Psoas muscle (tissue), 8 donors: ENCODE data around the gene ITPR1. TPM values are rescaled to one million over a fixed set of nuclear protein-coding genes. Genes with fewer than 3 reads are reported as not detected.
"Not testable (repeated sequence)": the region's sequence is repeated elsewhere in the genome, so short reads cannot be mapped to it uniquely, and the experiment has no call there.

ENCODE experiments used
- ATAC-seq, 4 donors: fragments of 200-7000 bp; cut with Tn5 transposase; one replicate each; pipeline ENCODE4 v1.9.1; 2020; ENCODE audit warnings: moderate library complexity in 3 of 4, mild to moderate bottlenecking in 2 of 4
- DNase-seq, 2 donors: peaks; one replicate each; pipeline ENCODE4 v3.0.0-alpha.2; 2020
- H3K27ac ChIP-seq: fragments of 200-600 bp; one replicate; pipeline ENCODE4 v1.8.0; 2022
- H3K27me3 ChIP-seq, 3 donors: fragments of 200-600 bp in 1 of 3; one replicate each; pipeline versions ENCODE4 v1.6.1 to v1.8.0; 2013 to 2022; ENCODE audit warnings: low read length in 2 of 3, mild to moderate bottlenecking in 2 of 3, moderate library complexity in 1 of 3; ENCODE audit not compliant: insufficient read depth in 3 of 3
- H3K36me3 ChIP-seq, 2 donors: fragments of 200-600 bp in 1 of 2; one replicate each; pipeline versions ENCODE4 v1.6.1 to v1.8.0; 2013 to 2022; ENCODE audit warnings: low read depth in 1 of 2, mild to moderate bottlenecking in 1 of 2, moderate library complexity in 1 of 2; ENCODE audit not compliant: insufficient read depth in 1 of 2
- H3K4me1 ChIP-seq: fragments of 200-600 bp; one replicate; pipeline ENCODE4 v1.8.0; 2022
- H3K4me3 ChIP-seq: fragments of 200-600 bp; one replicate; pipeline ENCODE4 v1.8.0; 2022; ENCODE audit warnings: mild to moderate bottlenecking
- H3K9me3 ChIP-seq: fragments of 200-600 bp; one replicate; pipeline ENCODE4 v1.8.0; 2022
- CTCF ChIP-seq: fragments of 200-600 bp; IDR thresholded peaks from one replicate; pipeline ENCODE4 v1.8.0; 2022; ENCODE audit warnings: antibody characterized with exemption
- WGBS, 3 donors: extraction: QIAGEN DNeasy Blood & Tissue Kit; methylation state at CpG; one replicate each; pipeline versions ENCODE4 v1.1.6 to v1.1.7; 2013; 5-methylcytosine and 5-hydroxymethylcytosine counted together
- intact Hi-C, 2 donors: fragments of 100-400 bp; cut with DNase I; formaldehyde crosslinking; loops; one replicate each; pipeline versions ENCODE4 v1.11.0 to v1.14.2; 2022
- polyA plus RNA-seq, 3 donors: library from polyadenylated mRNA; stranded (reverse); fragments of 200-250 nt; gene quantifications; one replicate each; pipeline ENCODE4 v1.2.3, GENCODE V29; 2013
- total RNA-seq, 4 donors: library from RNA; stranded (reverse); fragmentation: NEBNext Ultra II Directional in 2 of 4; extraction: Animal tissue kit (Norgen Biotek cat#: 25700) in 2 of 4; gene quantifications; one replicate each; pipeline versions ENCODE4 v1.2.1 to v1.2.4, GENCODE V29; 2021 to 2023
- donor health status: healthy with polysubstance abuse.
- donor health status: DM: no; HTN: no; CAD: no; lungs with moderate emphysema.
- donor health status: Bipolar disorder and iron deficiency.
- donor health status: healthy.
- donor health status: DM: yes; HTN: yes; CAD: no.
- donor health status: DM: no; HTN: no; CAD: no.
- donor health status: DM: no; HTN: no; CAD: no.
- donor health status: DM: yes; HTN: yes; CAD: no.

ITPR1 gene
- total and polyA plus RNA-seq, 7 donors, result 4.4 to 9.2 (median 8.8) TPM

- Histone ChIP-seq H3K36me3 (no peaks in the 10 kb centered on the region), H3K9me3 (no peaks in the 10 kb centered on the region), H3K27ac (no peak overlapping the region), H3K27me3 (no peaks in the 10 kb centered on the region), H3K4me3 (no peak overlapping the region), H3K4me1 (no peaks in the 10 kb centered on the region)
- intact Hi-C loops, result no loop called here
- DNase-seq (no peak), ATAC-seq (no peak)
- TF ChIP-seq CTCF, result no peak
- WGBS, 3 donors, result 75 to 82% (median 80%) methylated on average over 3 of the region's 3 CpGs
These were observed 98.5 kb downstream of the ITPR1 start for GRCh38 chr3:4591669-4592068.

- ATAC-seq, result no peak
These were observed 99.9 kb downstream of the ITPR1 start for GRCh38 chr3:4593014-4593413.

GRCh38 chr3:4595710-4596113 lies 102.6 kb downstream of the ITPR1 start:
- intact Hi-C loops, result no loop called here
- Histone ChIP-seq H3K36me3 (no peaks in the 10 kb centered on the region), H3K9me3 (no peaks in the 10 kb centered on the region), H3K27ac (no peak overlapping the region), H3K4me1 (no peaks in the 10 kb centered on the region), H3K27me3 (no peaks in the 10 kb centered on the region), H3K4me3 (no peak overlapping the region)
- 79 to 87% (median 85%) methylated on average over 6 of the region's 6 CpGs for WGBS, 3 donors
- no peak for TF ChIP-seq CTCF
- ATAC-seq (no peak), DNase-seq (no peak)

More at GRCh38 chr3:4593014-4593413, 99.9 kb downstream of the ITPR1 start:
- Histone ChIP-seq H3K4me3 (no peak overlapping the region), H3K27ac (no peak overlapping the region), H3K27me3 (no peaks in the 10 kb centered on the region), H3K36me3 (no peaks in the 10 kb centered on the region), H3K9me3 (no peaks in the 10 kb centered on the region), H3K4me1 (no peaks in the 10 kb centered on the region)
- intact Hi-C loops, result no loop called here
- no peak for TF ChIP-seq CTCF
- DNase-seq, result no peak
- 88 to 93% (median 90%) methylated on average over 5 of the region's 5 CpGs for WGBS, 3 donors

GRCh38 chr3:4596612-4597011 lies 103.5 kb downstream of the ITPR1 start:
- intact Hi-C loops, result no loop called here
- no peak overlapping the region for H3K4me3 ChIP-seq
- H3K27me3 ChIP-seq, result no peaks in the 10 kb centered on the region
- no peaks in the 10 kb centered on the region for H3K36me3 ChIP-seq
- H3K4me1 ChIP-seq, result no peaks in the 10 kb centered on the region
- H3K9me3 ChIP-seq, result no peaks in the 10 kb centered on the region
- TF ChIP-seq CTCF, result no peak
- DNase-seq (no peak), ATAC-seq (no peak)
- 47 to 55% (median 52%) methylated on average over 3 of the region's 3 CpGs for WGBS, 3 donors
- H3K27ac ChIP-seq, result no peak overlapping the region

GRCh38 chr3:4597208-4597985 lies 104.2 kb downstream of the ITPR1 start:
- DNase-seq (no peak), ATAC-seq (no peak)
- 32 to 44% (median 40%) methylated on average over 6 of the region's 6 CpGs for WGBS, 3 donors
- no peak for TF ChIP-seq CTCF
- no peaks in the 10 kb centered on the region for H3K4me1 ChIP-seq
- H3K27ac ChIP-seq, result no peak overlapping the region
- H3K27me3 ChIP-seq, result no peaks in the 10 kb centered on the region
- intact Hi-C loops, result no loop called here
- no peaks in the 10 kb centered on the region for H3K9me3 ChIP-seq
- H3K36me3 ChIP-seq, result no peaks in the 10 kb centered on the region
- H3K4me3 ChIP-seq, result no peak overlapping the region

GRCh38 chr3:4598232-4598631 lies 105.1 kb downstream of the ITPR1 start:
- 95 to 99% (median 96%) methylated on average over 5 of the region's 5 CpGs for WGBS, 3 donors
- H3K4me3 ChIP-seq, H3K36me3 ChIP-seq, DNase-seq, H3K27ac ChIP-seq, intact Hi-C loops, H3K4me1 ChIP-seq, H3K9me3 ChIP-seq, ATAC-seq, H3K27me3 ChIP-seq: not testable (repeated sequence)
